ENCODE results near the gene DMD.

Gene DMD

GRCh38 chrX:32276153-32276552, 935.2 kb downstream of the DMD start:
- Histone ChIP-seq H3K9ac (ENCODE audit: low read length) (no peak overlapping the region), H3K27me3 (ENCODE audit: low read depth, low read length) (no peaks in the 10 kb centered on the region), H3K36me3 (replicated peaks; ENCODE audit: low read depth, low read length) (no peaks in the 10 kb centered on the region), H3K4me3 (ENCODE audit: low read length) (no peak overlapping the region), H3K27ac (ENCODE audit: low read length) (no peak overlapping the region), H2AFZ (ENCODE audit: low read depth, low read length) (no peak overlapping the region), H3K9me3 (ENCODE audit: insufficient read depth, low read length) (no peaks in the 10 kb centered on the region), H4K20me1 (ENCODE audit: insufficient read depth, low read length) (no peaks in the 10 kb centered on the region), H3K4me2 (ENCODE audit: low read length) (no peak overlapping the region), H3K79me2 (ENCODE audit: low read length) (no peaks in the 10 kb centered on the region), H3K4me1 (ENCODE audit: low read length) (no peaks in the 10 kb centered on the region)
- no peak for TF ChIP-seq CTCF (IDR thresholded peaks at IDR 0.05; ENCODE audit: low read depth, low read length)
- no peak for TF ChIP-seq EZH2phosphoT487 (IDR thresholded peaks at IDR 0.05; ENCODE audit: low read depth)

DNA sequence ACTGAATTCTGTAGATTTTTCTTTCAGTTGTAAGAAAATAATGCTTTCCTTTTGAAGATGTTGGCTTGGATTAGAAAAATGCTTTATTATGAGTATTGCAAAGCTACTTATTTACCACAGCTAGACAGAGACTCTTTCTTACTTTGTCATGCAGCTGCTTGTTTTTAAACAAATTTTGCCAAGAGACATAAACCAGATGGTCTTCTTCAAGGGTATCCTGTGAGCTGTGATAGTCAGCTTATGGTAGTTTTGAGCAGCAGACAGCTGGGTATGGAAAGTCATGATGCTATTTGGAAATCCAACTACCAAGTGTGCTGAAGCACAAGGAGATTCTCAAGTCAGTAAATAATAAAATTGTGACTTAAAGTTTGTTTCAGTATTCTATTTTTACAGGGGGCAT, 941.5 kb downstream of the DMD start:
- H3K9me3 ChIP-seq (ENCODE audit: insufficient read depth, low read length), result no peaks in the 10 kb centered on the region
- H3K27me3 ChIP-seq (ENCODE audit: low read depth, low read length), result no peaks in the 10 kb centered on the region
- TF ChIP-seq EZH2phosphoT487 (IDR thresholded peaks at IDR 0.05; ENCODE audit: low read depth) (no peak), CTCF (IDR thresholded peaks at IDR 0.05; ENCODE audit: low read depth, low read length) (no peak)

DNA sequence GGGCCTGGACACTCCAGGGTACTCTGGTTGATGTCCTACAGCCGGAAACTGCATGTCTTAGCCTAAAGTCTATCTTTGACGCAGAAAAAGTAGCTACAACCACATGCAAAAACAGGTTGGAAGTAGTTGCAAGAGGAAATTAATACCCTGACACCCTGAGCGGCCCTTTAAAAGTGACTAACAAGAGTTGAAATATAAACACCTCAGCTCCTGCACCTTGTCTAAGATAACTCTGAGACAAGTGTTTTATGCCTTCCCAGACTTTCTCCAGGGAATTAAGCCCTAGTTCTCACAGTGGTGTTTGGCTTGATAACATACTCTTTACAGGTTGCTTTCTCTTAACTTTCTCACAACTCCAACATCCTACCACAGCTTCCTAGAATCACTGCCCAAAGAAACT, 943.1 kb downstream of the DMD start:
- Histone ChIP-seq H3K27ac (ENCODE audit: low read length) (no peak overlapping the region), H2AFZ (ENCODE audit: low read depth, low read length) (no peak overlapping the region), H3K9ac (ENCODE audit: low read length) (no peak overlapping the region), H4K20me1 (ENCODE audit: insufficient read depth, low read length) (no peaks in the 10 kb centered on the region), H3K79me2 (ENCODE audit: low read length) (no peaks in the 10 kb centered on the region), H3K9me3 (ENCODE audit: insufficient read depth, low read length) (no peaks in the 10 kb centered on the region), H3K4me2 (ENCODE audit: low read length) (no peak overlapping the region), H3K4me1 (ENCODE audit: low read length) (no peaks in the 10 kb centered on the region), H3K27me3 (ENCODE audit: low read depth, low read length) (no peaks in the 10 kb centered on the region), H3K36me3 (replicated peaks; ENCODE audit: low read depth, low read length) (no peaks in the 10 kb centered on the region), H3K4me3 (ENCODE audit: low read length) (no peak overlapping the region)
- TF ChIP-seq CTCF (IDR thresholded peaks at IDR 0.05; ENCODE audit: low read depth, low read length), result no peak
- no peak for TF ChIP-seq EZH2phosphoT487 (IDR thresholded peaks at IDR 0.05; ENCODE audit: low read depth)

More for the DNA sequence above, 941.5 kb downstream of the DMD start:
- Histone ChIP-seq H3K4me3 (ENCODE audit: low read length) (no peak overlapping the region), H3K4me2 (ENCODE audit: low read length) (no peak overlapping the region), H2AFZ (ENCODE audit: low read depth, low read length) (no peak overlapping the region), H3K9ac (ENCODE audit: low read length) (no peak overlapping the region), H3K36me3 (replicated peaks; ENCODE audit: low read depth, low read length) (no peaks in the 10 kb centered on the region), H4K20me1 (ENCODE audit: insufficient read depth, low read length) (no peaks in the 10 kb centered on the region), H3K4me1 (ENCODE audit: low read length) (no peaks in the 10 kb centered on the region), H3K79me2 (ENCODE audit: low read length) (no peaks in the 10 kb centered on the region), H3K27ac (ENCODE audit: low read length) (no peak overlapping the region)

GRCh38 chrX:32267796-32268195, 943.6 kb downstream of the DMD start:
- TF ChIP-seq EZH2phosphoT487 (IDR thresholded peaks at IDR 0.05; ENCODE audit: low read depth) (no peak), CTCF (IDR thresholded peaks at IDR 0.05; ENCODE audit: low read depth, low read length) (no peak)
- Histone ChIP-seq H2AFZ (ENCODE audit: low read depth, low read length) (no peak overlapping the region), H3K9me3 (ENCODE audit: insufficient read depth, low read length) (no peaks in the 10 kb centered on the region)

More at GRCh38 chrX:32267796-32268195, 943.6 kb downstream of the DMD start:
- Histone ChIP-seq H3K4me3 (ENCODE audit: low read length) (no peak overlapping the region), H3K36me3 (replicated peaks; ENCODE audit: low read depth, low read length) (no peaks in the 10 kb centered on the region), H3K79me2 (ENCODE audit: low read length) (no peaks in the 10 kb centered on the region), H3K27ac (ENCODE audit: low read length) (no peak overlapping the region), H3K4me2 (ENCODE audit: low read length) (no peak overlapping the region), H3K9ac (ENCODE audit: low read length) (no peak overlapping the region), H3K27me3 (ENCODE audit: low read depth, low read length) (no peaks in the 10 kb centered on the region), H4K20me1 (ENCODE audit: insufficient read depth, low read length) (no peaks in the 10 kb centered on the region), H3K4me1 (ENCODE audit: low read length) (no peaks in the 10 kb centered on the region)

All from OCI-LY3 (cell line).